Measurements from ENCODE around the gene OR10AD1.
A peak's percentile ranks its signal among the peaks of the same experiment; 100 is the strongest.
"Not testable (repeated sequence)": the region's sequence is repeated elsewhere in the genome, so short reads cannot be mapped to it uniquely, and the experiment has no call there.

OR10AD1 gene

GRCh38 chr12:48203192-48203591 lies at the start of gene OR10AD1:
Gene OR10AD1, minus strand, starts transcription at chr12:48203292. Its CDS starts 0 bp downstream, at chr12:48203292.
- DNase-seq, result no peak

DNA sequence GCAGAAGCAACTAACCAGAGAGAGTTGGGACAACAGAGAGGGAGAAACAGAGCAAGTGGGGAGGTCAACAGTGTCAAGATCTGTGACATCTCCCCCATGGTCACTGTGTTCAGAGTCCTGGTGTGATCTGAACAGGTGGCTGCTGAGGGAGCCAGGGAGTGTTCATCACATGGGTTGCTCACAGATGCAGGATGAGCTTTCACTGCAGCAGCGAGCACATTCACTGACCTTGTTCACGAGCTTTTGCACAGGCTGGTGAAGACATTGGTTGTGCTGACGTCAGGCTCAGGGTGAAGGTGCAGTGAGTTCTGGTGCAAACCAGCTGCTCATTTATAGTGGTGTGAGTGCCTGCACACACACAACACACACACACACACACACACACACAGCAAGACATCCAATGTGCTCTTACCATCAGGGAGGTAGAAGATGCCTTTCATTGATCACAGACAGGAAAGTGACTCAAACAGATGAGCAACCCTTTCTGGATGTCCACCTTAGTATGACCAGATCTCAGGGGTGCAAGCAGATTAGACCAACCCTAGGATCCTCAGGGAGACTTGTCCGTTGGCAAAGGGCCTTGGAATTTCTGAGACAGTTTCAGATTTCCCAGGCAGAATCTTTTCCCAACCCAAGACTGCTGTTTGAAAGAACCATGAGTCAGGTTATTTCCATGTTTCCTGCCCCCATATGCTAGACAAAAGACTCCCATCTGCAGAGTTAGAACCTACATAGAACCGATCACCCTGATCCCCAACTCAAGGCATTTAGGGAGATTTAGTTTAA lies 44.3 kb upstream of the OR10AD1 start:
- no peak for DNase-seq

GRCh38 chr12:48237162-48237561 lies 34.1 kb upstream of the OR10AD1 start:
- DNase-seq, result no peak

GRCh38 chr12:48235796-48236333 lies 32.8 kb upstream of the OR10AD1 start:
- no peak for DNase-seq

DNA sequence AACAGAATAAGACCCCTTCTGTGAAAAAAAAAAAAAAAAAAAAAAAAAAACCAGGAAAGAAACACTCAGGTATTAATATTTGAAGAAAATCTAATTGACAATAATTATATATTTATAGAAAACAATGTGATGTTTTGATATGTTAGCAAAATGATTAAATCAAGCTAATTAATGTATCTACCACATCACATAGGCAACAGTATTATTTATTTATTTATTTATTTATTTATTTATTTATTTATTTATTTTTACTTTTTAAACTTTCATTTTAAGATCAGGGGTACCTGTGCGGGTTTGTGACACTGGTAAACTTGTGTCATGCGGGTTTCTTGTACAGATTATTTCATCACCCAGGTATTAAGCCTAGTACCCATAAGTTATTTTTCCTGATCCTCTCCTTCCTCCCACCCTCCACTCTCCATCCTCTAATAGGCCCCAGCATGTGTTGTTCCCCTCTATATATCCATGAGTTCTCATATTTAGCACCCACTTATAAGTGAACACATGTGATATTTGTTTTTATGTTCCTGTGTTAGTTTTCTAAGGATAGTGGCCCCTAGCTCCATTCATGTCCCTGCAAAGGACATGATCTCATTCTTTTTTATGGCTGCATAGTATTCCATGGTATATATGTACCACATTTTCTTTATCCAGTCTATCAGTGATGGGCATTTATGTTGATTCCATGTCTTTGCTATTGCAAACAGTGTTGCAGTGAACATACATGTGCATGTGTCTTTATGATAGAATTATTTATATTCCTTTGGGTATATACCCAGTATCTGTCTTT lies 28.3 kb upstream of the OR10AD1 start:
- DNase-seq, result not testable (repeated sequence)

- DNase-seq, result not testable (repeated sequence)
Measured at GRCh38 chr12:48224533-48224932, 21.4 kb upstream of the OR10AD1 start.

DNA sequence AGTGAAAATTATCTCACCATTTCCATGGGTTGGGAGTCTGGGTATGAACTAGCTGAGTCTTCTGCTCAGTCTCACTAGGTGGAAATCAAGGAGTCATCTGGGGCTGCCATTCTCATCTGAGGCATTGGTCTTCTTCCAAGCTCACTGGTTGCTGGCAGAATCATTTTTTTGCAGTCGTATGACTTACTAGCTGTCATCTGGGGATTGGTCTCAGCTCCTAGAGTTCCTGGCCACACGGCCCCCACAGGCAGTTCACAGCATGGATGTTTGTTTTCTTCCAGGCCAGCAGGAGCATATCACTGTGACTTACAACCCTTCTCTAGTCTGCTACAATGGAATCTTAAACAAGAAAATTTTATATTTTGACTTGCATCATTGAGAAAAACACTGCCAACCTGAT lies 18.6 kb upstream of the OR10AD1 start:
- DNase-seq, result no peak

DNA sequence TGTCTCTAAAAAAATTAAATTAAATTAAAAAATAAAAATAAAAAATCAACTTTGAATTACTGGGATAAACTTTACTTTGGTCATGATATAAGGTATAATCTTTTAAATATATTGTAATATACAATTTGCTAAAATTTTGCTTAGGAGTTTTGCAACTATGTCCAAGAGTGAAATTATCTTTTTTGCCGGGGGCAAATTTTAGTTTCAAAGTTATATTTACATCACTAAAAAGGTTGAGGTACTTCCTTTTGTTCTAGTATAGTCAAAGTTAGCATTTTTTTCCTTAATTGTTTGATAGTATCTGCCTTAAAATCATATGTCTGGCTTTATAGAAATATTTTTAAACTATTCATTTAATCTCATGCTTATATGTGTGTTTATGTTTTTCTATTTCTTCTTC lies 17.6 kb upstream of the OR10AD1 start:
- DNase-seq, result no peak

GRCh38 chr12:48219631-48220030 lies 16.5 kb upstream of the OR10AD1 start:
- peak; percentile 23 for DNase-seq

DNA sequence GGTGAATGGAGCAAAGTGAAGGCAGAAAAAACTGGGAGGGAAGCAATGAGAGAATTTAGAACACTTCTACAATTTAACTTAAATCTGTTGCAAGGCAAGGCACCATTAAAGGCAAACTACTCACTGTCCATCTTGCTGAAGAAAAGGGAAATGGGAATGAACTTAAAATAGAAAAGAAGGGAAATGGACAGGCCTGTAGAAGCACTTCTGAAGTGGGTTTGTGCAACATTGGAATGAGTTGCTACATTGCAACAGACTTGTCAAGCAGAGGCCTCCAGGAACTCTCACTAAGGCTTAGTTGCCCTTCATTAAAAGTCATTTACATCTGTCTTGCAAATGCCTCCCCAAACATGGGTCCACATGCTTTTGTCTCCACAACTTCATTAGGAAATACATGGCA lies 13.7 kb upstream of the OR10AD1 start:
- DNase-seq, result no peak

- DNase-seq, result not testable (repeated sequence)
Measured at GRCh38 chr12:48209495-48209894, 6.4 kb upstream of the OR10AD1 start.

- DNase-seq, result no peak
Measured at GRCh38 chr12:48202766-48203165, 326 bp downstream of the OR10AD1 start.

GRCh38 chr12:48201516-48201915 lies 1.6 kb downstream of the OR10AD1 start:
- no peak for DNase-seq

GRCh38 chr12:48201091-48201490 lies 2.0 kb downstream of the OR10AD1 start:
- no peak for DNase-seq

DNA sequence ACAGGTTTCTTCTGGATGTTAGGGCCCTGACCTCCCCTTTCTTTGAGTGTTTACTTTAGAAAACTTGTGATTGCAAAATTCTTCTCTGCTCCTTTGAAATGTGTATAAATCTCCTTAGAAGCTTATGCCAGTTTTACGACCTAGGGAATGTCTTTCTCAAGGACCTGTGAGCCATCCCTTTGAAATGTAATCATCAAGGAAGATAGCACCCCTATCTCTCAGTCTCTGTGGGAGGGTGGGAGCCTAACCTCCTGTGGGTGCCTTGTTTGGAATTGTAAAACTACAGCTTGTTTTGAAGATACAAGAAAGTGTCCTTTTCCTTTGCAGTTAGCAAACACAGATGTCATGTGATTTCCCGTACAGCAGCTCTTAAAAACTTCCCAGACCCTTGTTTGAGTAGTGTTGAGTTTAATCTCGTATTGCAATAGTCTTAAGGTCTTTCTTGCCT lies 3.3 kb downstream of the OR10AD1 start:
- DNase-seq, result peak; percentile 24

GRCh38 chr12:48198985-48199384 lies 4.1 kb downstream of the OR10AD1 start:
- DNase-seq, result no peak

- no peak for DNase-seq
Measured at GRCh38 chr12:48198672-48198971, 4.5 kb downstream of the OR10AD1 start.

DNA sequence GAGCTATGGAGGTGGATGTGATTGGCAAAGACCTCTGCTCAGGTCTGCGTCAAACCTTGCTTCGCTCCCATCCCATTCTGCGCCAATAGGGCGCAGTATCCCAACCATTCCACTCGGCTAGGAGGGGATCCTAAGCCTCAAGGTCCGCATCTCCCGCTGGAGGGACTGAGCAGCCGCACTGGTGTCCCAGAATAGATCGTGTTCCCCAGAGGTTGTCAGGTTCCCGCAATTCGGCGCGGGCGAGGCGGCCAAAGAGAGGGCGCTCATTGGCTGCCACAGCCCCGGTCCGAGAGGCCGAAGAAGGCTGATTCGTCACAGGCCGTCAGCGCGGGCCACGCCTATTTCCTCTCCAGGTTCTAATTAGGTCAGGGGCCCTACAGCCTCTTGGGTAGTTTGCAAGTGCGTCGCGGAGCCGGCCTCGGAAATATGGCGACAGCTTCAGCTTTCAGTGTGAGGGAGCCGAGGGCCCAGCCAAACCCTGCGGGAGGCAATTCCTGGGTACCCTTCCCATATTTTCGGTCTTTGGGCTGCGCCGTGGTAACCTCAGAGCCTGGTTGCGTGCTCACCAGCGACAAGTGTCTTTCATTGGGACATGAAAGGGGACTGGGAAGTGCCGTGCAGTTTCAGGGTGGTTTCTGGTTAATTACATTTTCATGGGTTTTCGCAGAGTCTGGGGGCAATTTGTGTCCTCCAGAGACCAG lies 5.0 kb downstream of the OR10AD1 start:
- DNase-seq, result peak; percentile 98

GRCh38 chr12:48197549-48197970 lies 5.5 kb downstream of the OR10AD1 start:
- DNase-seq, result no peak

DNA sequence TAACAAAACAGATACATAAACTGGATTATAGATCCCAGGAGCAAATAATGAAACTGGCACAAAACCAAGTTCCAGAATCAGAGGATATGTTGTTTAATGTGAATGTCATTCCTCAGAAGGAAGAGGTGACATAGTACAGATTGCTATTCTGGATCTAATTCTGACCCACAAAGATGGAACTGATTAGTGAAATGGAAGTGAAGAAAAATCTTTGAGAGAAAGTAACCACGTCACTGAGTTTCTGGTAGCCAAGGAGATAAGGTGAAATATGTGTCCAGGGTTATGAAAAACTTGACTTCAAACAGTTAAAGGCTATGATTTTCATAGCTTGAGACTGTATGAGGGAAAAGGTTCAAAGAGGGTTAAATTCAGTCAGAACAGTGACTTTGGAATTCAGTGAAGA lies 8.3 kb downstream of the OR10AD1 start:
- peak; percentile 27 for DNase-seq

GRCh38 chr12:48193623-48194022 lies 9.5 kb downstream of the OR10AD1 start:
- no peak for DNase-seq

- no peak for DNase-seq
Measured at GRCh38 chr12:48192861-48193260, 10.2 kb downstream of the OR10AD1 start.

DNA sequence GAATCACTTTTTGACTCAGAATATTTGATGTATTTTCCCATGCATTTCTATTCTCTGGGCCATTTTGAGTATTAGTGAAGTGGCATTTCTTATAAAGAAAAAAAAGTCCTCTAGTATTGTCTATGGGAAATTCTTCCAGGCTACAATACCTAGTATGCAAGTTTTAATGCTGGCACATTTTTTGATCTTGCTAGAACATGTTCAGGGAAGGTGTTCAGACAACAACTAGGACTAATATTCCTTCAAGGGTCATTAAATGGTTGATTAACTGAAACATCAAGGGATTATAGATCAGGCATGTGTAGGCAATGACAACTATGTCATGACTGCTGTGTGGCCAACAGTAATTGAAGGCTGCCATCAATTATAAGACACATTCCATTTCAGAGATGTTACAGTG lies 12.0 kb downstream of the OR10AD1 start:
- no peak for DNase-seq
